ENCODE measurements around the gene DDX51. TPM values are rescaled to one million over a fixed set of nuclear protein-coding genes. Genes with fewer than 3 reads are reported as not detected.

The DDX51 gene
- total RNA-seq, 6 experiments from 2014 or later, result 13.8 to 18.3 (median 16.8) TPM

GRCh38 chr12:132160016-132160415, 15.9 kb upstream of the DDX51 start:
- TF ChIP-seq CTCF (IDR thresholded peaks at IDR 0.05), result no peak
- no peak for DNase-seq
- Mint-ChIP-seq H3K4me3 (no peak overlapping the region), H3K27me3 (ENCODE audit: insufficient read depth) (no peaks in the 10 kb centered on the region; the same call in 1 of the 2 replicates), H3K27ac (no peak overlapping the region), H3K9me3 (peaks cover 4% of the 10 kb centered on the region; the same call in 1 of the 2 replicates), H3K36me3 (ENCODE audit: low read depth) (no peaks in the 10 kb centered on the region), H3K4me1 (ENCODE audit: low read depth) (no peaks in the 10 kb centered on the region)

GRCh38 chr12:132159555-132160003, 15.5 kb upstream of the DDX51 start:
- H3K27ac Mint-ChIP-seq, result no peak overlapping the region
- H3K9me3 Mint-ChIP-seq, result peaks cover 4% of the 10 kb centered on the region; the same call in 1 of the 2 replicates
- no peaks in the 10 kb centered on the region; the same call in 1 of the 2 replicates for H3K27me3 Mint-ChIP-seq (ENCODE audit: insufficient read depth)
- H3K4me3 Mint-ChIP-seq, result no peak overlapping the region
- DNase-seq, result no peak
- no peaks in the 10 kb centered on the region for H3K4me1 Mint-ChIP-seq (ENCODE audit: low read depth)
- H3K36me3 Mint-ChIP-seq (ENCODE audit: low read depth), result no peaks in the 10 kb centered on the region
- no peak for TF ChIP-seq CTCF (IDR thresholded peaks at IDR 0.05)

- H3K4me3 Mint-ChIP-seq, result no peak overlapping the region
Observed at GRCh38 chr12:132158677-132159554, 14.8 kb upstream of the DDX51 start.

GRCh38 chr12:132157733-132158409, 13.8 kb upstream of the DDX51 start:
- TF ChIP-seq CTCF (IDR thresholded peaks at IDR 0.05), result no peak
- no peaks in the 10 kb centered on the region for H3K36me3 Mint-ChIP-seq (ENCODE audit: low read depth)
- no peaks in the 10 kb centered on the region for H3K4me1 Mint-ChIP-seq (ENCODE audit: low read depth)
- no peak for DNase-seq
- H3K27ac Mint-ChIP-seq, result no peak overlapping the region
- no peak overlapping the region for H3K4me3 Mint-ChIP-seq
- H3K27me3 Mint-ChIP-seq (ENCODE audit: insufficient read depth), result no peaks in the 10 kb centered on the region
- H3K9me3 Mint-ChIP-seq, result peaks cover 4% of the 10 kb centered on the region; the same call in 1 of the 2 replicates

More at GRCh38 chr12:132158677-132159554, 14.8 kb upstream of the DDX51 start:
- peaks cover 4% of the 10 kb centered on the region; the same call in 1 of the 2 replicates for H3K9me3 Mint-ChIP-seq
- no peaks in the 10 kb centered on the region; the same call in 1 of the 2 replicates for H3K27me3 Mint-ChIP-seq (ENCODE audit: insufficient read depth)
- H3K4me1 Mint-ChIP-seq (ENCODE audit: low read depth), result no peaks in the 10 kb centered on the region
- no peaks in the 10 kb centered on the region for H3K36me3 Mint-ChIP-seq (ENCODE audit: low read depth)
- TF ChIP-seq CTCF (IDR thresholded peaks at IDR 0.05), result no peak
- DNase-seq, result no peak
- no peak overlapping the region for H3K27ac Mint-ChIP-seq

GRCh38 chr12:132156573-132157325, 12.6 kb upstream of the DDX51 start:
- no peak for DNase-seq
- H3K9me3 Mint-ChIP-seq, result peaks cover 4% of the 10 kb centered on the region; the same call in 1 of the 2 replicates
- H3K27ac Mint-ChIP-seq, result no peak overlapping the region
- H3K27me3 Mint-ChIP-seq (ENCODE audit: insufficient read depth), result no peaks in the 10 kb centered on the region
- H3K4me3 Mint-ChIP-seq, result no peak overlapping the region
- H3K36me3 Mint-ChIP-seq (ENCODE audit: low read depth), result no peaks in the 10 kb centered on the region
- TF ChIP-seq CTCF (IDR thresholded peaks at IDR 0.05), result no peak
- no peaks in the 10 kb centered on the region for H3K4me1 Mint-ChIP-seq (ENCODE audit: low read depth)

Measured in HFFc6 (cell line).